Hippocampal formation (tissue), 2 donors: Measurements from ENCODE around the gene ALK.
"Not testable (repeated sequence)": the region's sequence is repeated elsewhere in the genome, so short reads cannot be mapped to it uniquely, and the experiment has no call there.

Experiments used
- DNase-seq, 2 donors: peaks; one replicate each; lab custom pipeline; 2025; lab: John Stamatoyannopoulos, UW

Gene ALK

GRCh38 chr2:29755829-29756228 lies 165.6 kb downstream of the ALK start:
- peak in 1 of 2 donors; percentile 8 for DNase-seq

GRCh38 chr2:29755233-29755632 lies 166.2 kb downstream of the ALK start:
- DNase-seq: no peak

DNA sequence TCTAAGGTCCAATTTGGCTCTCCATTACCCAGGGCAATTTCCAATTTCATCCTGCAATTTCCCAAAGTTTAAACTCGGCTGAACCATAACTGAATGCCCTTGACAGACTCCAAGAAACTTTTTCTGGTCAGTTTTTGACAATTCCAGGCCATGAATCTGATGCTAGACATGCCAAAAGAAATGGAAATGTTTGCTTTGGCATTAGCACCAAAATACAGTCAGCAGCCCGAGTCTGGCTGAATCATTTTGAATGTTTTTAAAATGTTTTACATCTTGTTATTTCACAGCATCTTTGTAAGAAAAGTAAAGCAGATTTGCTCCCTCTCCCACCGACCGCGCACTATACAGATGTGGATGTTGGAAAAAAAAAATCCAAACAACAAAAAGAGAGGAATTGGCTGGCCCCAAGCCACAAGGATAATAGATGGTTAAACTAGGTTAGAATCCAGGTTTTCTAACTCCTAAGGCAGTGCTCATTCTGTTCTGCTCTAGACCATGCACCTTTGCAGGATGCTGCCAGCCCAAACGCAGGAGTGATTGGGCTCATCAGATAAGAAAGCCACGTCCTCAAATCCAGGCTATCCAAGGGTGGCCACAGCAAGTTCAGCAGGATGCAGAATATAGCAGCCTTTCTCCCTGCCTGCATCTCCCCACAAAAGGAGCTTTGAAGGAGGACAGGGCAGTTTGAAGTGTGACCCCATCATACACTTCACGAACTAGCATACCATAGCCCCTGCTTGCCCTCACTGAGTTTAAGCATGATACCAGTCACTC lies 167.5 kb downstream of the ALK start:
- DNase-seq: no peak

DNA sequence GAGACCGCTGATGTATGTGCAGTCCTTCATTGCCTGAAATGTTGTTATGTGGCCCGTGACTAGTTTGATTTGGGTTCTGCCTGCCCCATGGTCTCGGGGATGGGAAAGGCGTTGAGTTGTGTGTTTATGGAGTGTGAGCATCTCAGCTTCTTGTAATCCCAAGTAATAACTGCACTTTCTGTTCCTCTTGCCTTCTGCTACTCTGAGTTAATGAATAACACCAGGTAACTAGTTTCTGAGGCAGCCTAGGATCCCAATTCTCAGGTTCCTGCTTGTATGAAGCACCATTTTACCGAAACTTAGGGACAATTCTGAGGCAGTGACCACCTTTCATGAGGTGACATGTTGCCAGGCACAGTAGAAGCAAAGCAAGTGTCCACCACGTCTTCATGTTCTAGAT lies 170.0 kb downstream of the ALK start:
- no peak for DNase-seq

- not testable (repeated sequence) for DNase-seq
These were observed 170.9 kb downstream of the ALK start for GRCh38 chr2:29750463-29750862.

- no peak for DNase-seq
These were observed 171.5 kb downstream of the ALK start for GRCh38 chr2:29749843-29750242.

- DNase-seq: no peak
These were observed 172.3 kb downstream of the ALK start for GRCh38 chr2:29749041-29749440.

DNA sequence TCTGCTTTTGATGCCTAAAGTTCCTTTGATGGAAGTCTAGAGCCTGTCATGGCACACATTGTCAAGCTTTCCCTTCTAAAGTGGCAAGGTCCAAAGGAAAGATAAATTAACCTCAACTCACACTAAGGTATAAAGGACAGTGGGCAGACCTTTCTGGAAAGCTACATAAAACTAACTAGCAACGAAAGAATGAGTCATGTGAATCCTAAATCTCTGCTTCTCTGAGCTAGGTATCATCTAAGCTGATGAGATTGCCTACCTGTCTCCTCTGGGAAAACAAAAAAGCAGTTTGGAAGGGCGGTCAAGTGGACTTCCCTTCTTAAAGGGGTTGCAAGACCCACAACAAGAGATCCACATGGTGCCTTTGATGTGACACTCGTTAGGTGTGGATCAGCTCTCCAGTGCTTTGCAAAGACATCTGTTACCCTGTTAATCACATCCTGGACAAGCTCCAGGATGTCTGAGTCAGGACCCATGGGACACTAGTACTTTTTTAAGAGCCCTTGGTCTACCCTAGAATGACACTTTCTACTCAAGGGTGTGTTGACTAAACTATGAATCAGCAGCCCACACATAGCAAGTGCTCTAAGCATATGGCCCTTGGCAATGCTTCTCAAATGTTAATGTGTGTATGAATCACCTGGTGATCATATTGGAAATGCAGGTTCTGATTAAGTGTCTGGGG lies 173.5 kb downstream of the ALK start:
- no peak for DNase-seq

GRCh38 chr2:29744976-29745375 lies 176.4 kb downstream of the ALK start:
- no peak for DNase-seq

GRCh38 chr2:29743516-29743915 lies 177.9 kb downstream of the ALK start:
- no peak for DNase-seq

DNA sequence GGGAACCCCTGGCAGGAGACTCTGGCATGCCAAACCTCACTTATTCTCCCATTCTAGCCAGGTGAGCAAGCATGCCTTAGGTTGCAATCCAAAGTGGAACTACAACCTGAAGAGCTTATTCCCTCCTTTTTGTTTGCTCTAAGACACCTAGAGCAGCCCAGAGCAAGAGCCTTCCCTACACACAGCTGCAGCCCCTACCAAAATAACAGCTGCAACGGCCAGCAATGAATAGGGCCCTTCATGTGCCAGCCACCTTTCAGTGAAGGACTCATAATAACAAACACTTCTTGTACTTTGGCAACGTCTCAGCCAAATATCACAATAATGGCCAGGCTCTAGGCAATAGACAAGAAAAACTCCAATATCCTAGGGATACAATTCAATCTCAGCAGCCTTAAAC lies 178.7 kb downstream of the ALK start:
- DNase-seq: no peak

DNA sequence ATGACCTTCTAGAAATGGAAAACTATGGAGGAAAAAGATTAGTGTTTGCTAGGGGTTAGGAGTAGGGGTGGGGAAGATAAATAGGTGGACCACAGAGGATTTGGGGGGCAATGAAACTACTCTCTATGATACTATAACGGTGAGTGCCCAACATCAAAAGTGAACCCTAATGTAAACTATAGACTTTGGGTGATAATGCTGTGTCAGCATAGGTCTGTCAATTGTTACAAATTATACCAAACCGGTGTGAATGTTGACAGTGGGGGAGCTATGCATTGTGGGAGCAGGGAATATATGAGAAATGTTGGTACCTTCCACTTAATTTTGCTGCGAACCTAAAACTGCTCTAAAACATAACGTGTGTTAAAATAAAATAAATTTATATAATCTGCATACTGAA lies 180.3 kb downstream of the ALK start:
- DNase-seq: no peak

- no peak for DNase-seq
These were observed 187.4 kb downstream of the ALK start for GRCh38 chr2:29733965-29734364.

- DNase-seq: no peak
These were observed 188.2 kb downstream of the ALK start for GRCh38 chr2:29733213-29733612.

GRCh38 chr2:29731948-29732347 lies 189.4 kb downstream of the ALK start:
- no peak for DNase-seq

- DNase-seq: no peak
These were observed 191.5 kb downstream of the ALK start for GRCh38 chr2:29729932-29730331.

GRCh38 chr2:29729401-29729800 lies 192.0 kb downstream of the ALK start:
- DNase-seq: peak in 1 of 2 donors; percentile 3

- DNase-seq: no peak
These were observed 194.4 kb downstream of the ALK start for GRCh38 chr2:29726976-29727375.

GRCh38 chr2:29725610-29726009 lies 195.8 kb downstream of the ALK start:
- DNase-seq: no peak

DNA sequence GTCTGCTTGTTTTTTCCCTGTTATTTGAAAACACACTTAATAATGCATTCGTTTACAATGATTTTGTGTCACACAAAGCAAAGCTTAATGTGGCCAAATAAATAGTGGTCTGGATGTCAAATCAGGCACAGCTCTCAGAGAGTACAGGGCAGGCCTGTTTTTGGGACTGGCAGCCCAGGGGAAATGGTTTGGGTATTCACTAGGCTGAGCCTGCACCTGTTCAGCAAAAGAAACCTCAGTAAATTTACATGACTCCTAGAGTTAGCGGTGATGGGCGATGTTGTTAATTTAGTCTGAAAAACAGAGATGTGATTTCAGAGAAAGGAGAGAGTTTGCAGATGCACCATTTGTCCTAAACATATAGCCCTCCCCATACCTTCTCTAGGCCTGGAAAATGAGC lies 197.1 kb downstream of the ALK start:
- DNase-seq: no peak

GRCh38 chr2:29723255-29724001 lies 198.0 kb downstream of the ALK start:
- no peak for DNase-seq

DNA sequence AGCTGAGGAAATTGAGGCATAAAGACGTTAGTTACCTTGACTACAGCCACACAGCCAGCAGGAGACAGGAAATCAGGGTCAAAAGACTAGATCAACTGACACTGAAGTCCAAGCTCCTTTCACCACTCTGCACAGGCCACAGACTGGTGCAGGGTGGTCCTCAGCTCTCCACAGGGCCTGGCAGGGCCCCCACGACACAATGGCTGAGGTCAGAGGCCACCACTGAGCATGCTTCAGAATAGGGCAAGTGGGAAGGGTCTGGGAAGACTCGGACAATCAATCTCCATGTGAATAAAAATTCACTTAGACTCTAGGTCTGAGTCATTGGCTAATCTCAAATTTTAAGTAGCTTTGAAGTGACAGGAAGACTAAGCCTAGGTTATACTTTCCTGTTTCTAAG lies 201.7 kb downstream of the ALK start:
- DNase-seq: no peak
